Thyroid gland (tissue), 4 donors: ENCODE measurements around the gene PNKD.

ENCODE experiments used
- CTCF ChIP-seq, 6 experiments: fragments of 200-600 bp in 3 of 6; fragments of 450-650 bp in 3 of 6; sonication (generic) in 3 of 6; IDR thresholded peaks; one replicate each; pipeline ENCODE4 v1.5.1; 2016 to 2019; ENCODE audit warnings: antibody characterized with exemption in 6 of 6, mild to moderate bottlenecking in 2 of 6, inconsistent platforms in 1 of 6, moderate library complexity in 1 of 6
- POLR2A ChIP-seq, 2 donors: fragments of 450-650 bp; IDR thresholded peaks; one replicate each; pipeline ENCODE4 v1.6.1; 2017; ENCODE audit warnings: antibody characterized with exemption in 2 of 2, mild to moderate bottlenecking in 2 of 2, moderate library complexity in 1 of 2

- TF ChIP-seq POLR2A (IDR thresholded peaks at IDR 0.05) = no peak
- no peak for TF ChIP-seq CTCF (IDR thresholded peaks at IDR 0.05)
Observed at GRCh38 chr2:218249691-218250090, 20.6 kb upstream of the PNKD start.
